ENCODE data around the gene NDFIP2.

NDFIP2 gene

DNA sequence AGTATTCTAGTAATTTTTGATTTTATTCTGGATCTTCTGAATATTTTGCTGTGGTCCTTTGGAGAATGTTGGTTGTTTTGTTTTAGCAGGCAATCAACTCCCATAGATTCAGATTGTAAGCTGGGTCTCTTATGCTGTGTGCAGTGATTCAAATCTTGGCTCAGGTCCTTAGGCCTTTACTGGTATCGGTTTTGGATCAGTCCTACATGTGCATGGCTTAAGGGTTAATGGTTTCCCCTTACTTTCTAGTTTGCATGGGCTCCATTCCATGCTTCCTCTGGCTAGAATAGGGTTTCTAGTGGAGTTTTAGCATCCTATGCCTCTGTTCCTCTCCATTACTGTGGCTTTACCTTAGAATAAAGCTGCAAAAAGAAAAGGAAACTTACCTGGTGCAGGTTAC is 16.1 kb downstream of the NDFIP2 start:
- no peak for DNase-seq (ENCODE audit: low spot score)

DNA sequence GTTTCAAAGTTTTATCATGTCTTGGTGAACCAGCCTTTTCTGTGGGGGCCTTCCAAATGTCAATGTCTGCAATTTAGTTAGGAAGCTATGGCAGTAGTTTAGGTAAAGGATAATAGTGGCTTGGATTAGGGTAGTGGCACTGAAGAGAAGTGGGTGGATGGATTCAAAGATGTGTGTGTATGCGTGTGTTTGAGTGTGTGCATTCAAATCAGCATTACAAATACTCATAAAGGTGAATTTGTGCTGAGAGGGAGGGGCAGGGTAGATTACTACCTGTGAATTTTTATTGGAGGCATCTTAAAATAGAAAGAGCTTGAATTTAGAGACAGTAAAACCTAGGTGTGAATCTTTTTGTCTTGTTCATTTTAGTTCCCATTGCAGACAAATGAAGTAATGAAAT is 16.9 kb downstream of the NDFIP2 start:
- DNase-seq (ENCODE audit: low spot score): no peak

DNA sequence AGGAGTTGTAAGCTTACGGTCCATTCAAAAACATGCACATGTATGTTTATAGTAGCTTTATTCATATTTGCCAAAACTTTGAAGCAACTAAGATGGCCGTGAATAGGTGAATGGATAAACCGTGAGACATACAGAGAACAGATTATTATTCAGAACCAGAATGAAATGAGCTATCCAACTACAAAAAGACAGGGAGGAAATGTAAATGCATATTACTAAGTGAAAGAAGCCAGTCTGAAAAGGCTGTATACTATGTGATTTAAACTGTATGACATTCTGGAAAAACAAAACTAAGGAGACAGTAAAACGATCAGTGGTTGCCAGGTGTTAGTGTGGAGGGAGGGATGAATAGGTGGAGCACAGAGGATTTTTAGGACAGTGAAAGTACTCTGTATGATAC is 19.9 kb downstream of the NDFIP2 start:
- no peak for DNase-seq (ENCODE audit: low spot score)

DNA sequence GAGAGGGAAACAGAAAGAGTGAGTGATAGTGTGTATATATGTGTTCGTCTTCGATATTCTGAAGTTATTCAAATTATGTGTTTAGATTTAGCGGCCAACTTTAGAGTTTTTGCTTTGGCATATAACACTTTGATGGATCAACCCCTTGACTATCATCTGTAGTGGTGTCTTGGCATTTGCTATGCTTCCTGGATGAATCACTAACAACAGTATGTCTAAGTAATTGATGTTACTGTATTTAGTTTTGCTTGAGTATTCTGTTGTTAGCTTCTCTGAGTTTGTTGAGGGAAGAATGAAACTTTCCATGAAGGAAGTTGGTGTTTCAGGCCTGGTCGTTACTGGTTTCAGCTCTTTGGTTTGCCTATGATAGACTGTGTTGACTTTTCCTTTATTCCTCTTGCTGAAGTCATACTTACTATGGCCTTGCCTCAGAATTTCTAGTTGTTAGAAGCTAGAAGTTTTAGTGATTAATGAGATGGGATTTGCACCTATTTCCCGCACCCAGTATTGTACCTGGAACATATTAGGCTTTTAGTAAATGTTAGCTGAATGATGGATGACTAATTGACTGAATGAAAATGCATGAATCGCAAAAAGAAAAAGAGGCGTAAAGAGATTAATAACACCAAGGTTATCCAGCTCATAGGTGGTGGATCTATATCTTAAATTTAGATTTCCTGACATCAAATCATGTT is 20.7 kb downstream of the NDFIP2 start:
- no peak for DNase-seq (ENCODE audit: low spot score)

DNA sequence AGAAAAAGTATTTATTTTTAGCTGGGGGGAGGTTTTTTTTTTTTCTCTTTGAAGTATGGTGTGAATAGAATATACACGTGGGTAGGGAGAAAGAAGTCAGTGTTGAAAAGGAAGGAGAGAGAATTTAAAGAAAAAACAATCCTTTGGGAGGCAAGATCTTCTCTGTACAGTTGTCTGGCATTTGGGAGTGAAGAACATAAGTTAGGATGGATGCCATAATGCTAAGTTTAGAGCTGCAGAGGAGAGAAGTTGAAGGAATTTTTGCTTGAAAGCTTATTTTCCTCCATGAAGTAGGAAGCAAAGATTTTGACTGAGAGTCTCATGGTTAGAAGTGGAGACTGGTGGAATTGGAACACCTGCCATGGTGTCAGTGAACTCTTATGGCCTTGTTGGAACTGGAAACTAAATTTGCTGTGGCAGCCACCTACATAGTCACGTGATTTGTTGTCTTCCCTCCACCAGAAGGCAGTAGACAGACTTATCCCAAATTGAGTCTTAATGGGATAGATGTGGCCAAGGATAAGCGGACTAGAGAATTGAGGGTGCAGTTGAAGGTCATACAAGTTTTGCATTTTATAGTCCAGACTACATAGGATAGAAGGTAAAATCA is 22.0 kb downstream of the NDFIP2 start:
- no peak for DNase-seq (ENCODE audit: low spot score)

DNA sequence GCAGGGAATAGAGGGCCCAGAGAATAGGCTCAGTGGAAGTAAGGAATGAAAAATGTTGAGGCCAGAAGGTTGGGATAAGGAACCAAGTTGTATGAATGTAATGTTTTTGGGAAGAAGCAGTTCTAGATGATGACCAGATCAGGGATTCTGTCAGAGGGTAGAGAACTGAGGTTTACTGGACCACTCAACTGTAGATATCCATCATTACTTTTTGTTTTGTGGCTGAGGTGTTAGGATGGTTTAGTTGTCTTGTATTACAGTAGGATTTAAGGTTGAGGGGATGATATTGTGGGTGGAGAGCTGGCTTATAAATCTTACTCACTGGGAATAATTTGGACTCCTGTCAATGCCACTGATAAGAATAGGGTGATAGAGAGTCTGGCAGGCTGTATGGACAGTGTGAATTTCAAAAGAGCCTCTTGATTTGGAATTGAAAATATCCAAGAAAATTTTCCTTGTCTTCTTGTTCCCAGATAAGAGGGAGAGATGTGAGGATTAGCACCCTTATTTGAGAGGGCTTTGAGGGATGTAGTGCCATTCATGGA is 22.6 kb downstream of the NDFIP2 start:
- DNase-seq (ENCODE audit: low spot score): no peak

DNA sequence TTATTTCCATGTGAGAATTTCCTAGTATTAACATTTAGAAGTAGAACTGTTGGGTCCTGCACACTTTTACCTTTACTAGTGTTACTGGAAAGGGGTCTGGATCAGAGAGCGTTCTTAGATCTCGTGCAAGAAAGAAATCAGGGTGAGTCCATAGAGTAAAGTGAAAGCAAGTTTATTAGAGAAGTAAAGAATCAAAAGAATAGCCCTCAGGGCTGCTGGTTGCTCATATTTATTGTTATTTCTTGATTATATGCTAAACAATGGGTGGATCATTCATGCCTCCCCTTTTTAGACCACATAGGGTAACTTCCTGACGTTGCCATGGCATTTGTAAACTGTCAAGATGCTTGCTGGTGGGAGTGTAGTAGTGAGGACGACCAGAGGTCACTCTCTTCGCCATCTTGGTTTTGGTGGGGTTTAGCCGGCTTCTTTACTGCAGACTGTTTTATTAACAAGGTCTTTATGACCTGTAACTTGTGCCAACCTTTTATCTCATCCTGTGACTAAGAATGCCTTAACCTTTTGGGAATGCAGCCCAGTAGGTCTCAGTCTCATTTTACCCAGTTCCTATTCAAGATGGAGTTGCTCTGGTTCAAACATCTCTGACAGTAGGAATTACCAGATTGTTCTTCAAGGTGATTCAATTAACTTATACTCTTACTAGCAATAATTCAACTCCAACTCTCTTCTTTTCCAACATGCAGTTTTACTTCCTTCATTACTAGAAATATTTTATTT is 27.4 kb downstream of the NDFIP2 start:
- DNase-seq (ENCODE audit: low spot score): no peak

DNA sequence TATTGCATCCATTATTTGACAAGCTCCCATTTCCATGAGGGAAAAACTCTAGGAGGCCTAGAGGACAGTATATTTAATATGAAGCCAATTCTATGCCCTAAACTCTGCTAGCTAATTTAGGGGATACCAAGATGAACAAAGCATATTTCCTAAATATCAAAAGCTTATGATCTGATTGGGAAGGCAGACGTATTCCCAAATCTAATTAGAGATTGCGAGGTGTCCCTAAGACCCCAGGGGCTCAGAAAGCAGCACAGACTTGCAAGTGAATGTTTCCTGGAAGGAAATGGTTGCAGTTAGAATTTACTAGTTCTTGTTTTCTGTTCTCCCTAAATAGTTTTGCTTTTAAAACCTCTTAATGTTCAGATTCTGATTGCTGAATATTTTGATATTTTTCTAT is 30.7 kb downstream of the NDFIP2 start:
- DNase-seq (ENCODE audit: low spot score): no peak

DNA sequence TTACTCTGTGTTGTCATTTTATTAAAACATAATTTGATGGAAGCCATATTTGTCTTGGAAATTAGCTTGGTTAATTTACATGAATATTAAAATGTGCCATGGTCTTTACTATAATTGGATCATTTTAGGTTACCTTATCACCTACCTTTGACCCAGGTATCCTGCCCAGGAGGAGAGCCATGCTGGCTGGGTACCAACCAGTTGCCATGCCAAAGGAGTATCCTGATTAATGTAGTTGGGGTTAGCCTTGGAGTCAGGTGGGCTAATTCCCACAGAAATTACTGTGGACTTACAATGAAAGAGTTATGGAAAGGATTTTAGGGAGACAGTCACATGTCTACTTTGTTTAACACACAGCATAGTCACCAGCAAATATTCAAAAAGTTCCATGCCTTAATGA is 32.0 kb downstream of the NDFIP2 start:
- DNase-seq (ENCODE audit: low spot score): no peak

DNA sequence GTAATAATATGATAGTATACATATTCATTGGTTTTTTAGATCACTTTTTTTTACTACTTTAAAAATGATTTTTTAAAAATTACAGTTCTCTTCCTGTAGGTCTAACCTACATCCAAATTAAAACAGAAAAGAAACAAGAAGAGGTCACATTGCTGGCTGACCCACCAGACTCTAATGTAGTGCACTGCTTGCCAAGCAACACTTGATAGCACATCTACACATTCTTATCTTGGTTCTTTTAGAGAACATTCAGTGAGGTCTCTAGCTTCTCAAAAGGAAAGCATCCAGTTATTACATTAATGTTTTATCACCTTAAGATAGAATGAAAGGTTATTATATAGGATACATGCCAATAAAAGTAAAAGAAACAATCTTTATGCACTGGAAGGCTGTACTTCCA is 35.6 kb downstream of the NDFIP2 start:
- DNase-seq (ENCODE audit: low spot score): no peak

DNA sequence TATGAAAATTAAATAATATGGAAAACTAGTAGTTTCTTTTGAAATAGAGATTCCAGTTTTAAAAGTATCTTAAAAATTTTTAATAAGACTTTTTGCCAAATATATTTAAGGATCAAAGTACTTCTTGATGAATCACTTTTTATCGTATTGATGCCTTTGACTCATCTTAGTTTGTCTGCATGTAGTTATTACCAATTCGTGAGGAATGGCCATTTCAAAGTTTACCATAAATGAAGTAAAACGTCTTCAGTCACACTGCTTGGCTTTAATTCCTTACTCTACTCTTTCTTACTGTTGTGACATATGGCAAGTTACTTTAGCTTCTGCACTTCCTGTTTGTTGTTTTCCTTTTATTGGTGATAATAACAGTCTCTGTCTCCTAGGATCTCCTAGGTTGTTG is 38.3 kb downstream of the NDFIP2 start:
- no peak for DNase-seq (ENCODE audit: low spot score)

DNA sequence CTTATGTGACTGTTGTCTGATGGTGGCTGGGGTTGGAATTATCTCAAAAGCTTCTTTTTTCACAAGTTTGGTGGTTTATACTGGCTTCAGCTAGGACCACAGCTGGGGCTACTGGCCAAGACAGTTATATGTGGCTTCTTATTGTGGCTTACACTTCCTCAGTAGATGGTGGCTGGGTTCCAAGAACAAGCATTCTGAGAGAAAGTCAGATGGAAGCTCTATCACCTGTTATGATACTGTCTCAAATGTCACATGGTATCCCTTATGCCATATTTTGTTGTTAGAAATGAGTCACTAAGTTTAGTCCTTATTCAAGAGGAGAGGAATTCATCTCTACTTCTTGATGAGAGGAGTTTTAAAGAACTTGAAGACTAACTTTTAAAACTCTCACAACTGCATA is 41.6 kb downstream of the NDFIP2 start:
- DNase-seq (ENCODE audit: low spot score): no peak

DNA sequence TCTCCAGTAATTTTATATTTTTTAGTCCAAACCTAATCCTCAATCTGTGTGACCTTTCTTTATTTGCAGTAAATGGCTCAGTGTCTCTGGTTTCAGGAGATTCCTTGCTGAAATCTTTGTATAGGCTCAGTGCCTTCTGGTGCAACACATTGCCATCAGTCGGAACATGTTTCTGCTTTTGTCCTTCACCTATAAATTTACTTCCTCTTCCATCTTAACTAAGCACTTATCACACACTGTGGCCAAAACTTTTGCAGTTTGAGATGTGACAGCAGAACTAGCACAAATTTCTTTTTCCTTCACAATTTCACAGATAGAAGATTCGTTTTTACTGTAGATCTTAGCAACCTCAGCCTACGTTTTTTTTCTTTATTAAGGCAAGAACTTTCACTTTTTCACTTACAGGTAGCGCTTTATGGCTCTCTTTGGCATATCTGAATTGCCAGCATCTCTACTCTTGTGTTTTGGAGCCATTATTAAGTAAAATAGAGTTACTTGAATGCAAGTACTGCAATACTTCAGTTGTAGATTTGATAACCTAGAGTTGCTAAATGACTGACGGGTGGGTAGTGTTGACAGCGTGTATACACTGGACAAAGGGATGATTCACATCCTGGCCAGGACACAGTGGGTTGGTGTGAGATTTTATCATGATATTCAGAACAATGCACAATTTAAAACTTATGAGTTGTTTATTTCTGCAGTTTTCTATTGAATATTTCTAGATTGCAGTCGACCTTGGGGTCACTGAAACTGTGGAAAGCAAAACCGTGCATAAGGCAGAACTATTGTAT is 44.3 kb downstream of the NDFIP2 start:
- no peak for DNase-seq (ENCODE audit: low spot score)

DNA sequence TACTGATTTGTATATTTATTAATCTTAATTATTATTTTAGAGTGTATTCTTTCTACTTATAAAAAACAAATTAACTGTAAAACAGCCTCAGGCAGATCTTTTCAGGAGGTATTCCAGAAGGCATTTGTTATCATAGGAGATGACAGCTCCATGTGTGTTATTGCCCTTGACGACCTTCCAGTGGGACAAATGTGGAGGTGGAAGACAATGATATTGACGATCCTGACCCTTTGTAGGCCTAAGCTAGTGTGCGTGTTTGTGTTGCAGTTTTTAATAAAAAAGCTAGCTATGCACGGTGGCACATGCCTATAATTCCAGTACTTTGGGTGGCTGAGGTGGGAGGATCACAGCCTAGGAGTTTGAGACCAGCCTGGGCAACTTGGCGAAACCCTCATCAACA is 46.7 kb downstream of the NDFIP2 start:
- DNase-seq (ENCODE audit: low spot score): no peak

DNA sequence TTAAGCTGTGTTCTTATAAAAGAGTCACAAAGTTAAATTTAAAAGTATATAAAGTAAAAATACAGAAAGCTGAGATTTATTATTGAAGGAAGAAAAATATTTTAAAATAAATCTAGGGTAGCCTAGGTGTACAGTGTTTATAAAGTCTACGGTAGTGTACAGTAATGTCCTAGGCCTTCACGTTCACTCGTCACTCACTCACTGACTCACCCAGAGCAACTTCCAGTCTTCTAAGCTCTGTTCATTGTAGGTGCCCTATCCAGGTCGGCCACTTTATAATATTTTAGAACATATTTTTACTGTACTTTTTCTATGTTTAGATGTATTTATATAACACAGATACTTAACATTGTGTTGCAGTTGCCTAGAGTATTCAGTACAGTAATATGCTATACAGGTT is 47.4 kb downstream of the NDFIP2 start:
- DNase-seq (ENCODE audit: low spot score): no peak

DNA sequence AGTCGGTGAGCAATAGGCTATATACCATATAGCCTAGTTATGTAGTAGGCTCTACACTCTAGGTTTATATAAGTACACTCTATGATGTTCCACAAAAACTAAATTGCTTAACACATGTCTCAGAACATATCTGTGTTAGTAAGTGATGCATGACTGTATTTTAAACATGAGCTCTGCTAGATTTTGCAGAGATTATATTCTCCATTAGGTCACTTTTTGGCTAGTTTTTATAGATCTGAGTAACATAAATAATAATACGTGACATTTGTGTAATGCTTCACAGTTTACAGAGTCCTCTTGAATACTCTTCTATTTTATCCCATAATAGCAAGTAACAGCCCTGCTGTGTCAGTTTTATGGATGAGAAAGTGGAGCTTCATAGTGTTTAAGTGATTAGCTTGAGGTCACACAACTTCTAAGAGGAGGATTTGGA is 47.8 kb downstream of the NDFIP2 start:
- DNase-seq (ENCODE audit: low spot score): no peak

DNA sequence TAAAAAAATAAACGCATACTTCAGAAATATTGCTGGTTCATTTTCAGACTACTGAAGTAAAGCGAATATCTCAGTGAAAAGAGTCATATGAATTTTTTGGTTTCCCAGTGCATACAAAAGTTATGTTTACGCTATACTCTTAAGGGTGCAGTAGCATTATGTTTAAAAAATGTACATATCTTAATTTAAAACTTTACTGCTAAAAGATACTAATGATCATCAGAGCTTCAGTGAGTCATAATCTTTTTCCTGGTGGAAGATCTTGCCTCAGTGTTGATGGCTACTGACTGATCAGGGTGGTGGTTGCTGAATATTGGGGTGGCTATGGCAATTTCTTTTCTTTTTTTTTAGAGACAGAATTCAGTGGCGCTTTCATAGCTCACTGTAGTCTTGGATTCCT is 48.9 kb downstream of the NDFIP2 start:
- DNase-seq (ENCODE audit: low spot score): no peak

DNA sequence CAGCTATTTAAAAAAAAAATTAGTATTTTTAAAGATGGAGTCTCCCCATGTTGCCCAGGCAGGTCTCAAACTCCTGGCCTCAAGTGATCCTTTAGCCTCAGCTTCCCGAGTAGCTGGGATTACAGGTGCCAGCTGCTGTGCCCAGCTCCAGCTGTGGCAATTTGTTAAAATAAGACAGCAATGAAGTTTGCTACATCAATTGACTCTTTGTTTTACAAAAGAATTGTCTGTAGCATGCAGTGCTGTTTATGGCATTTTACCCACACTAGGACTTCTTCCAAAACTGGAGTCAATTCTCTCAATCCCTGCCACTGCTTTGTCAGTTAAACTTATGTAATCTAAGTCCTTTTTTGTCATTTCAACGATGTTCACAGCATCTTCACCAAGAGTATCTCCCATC is 49.3 kb downstream of the NDFIP2 start:
- no peak for DNase-seq (ENCODE audit: low spot score)

DNA sequence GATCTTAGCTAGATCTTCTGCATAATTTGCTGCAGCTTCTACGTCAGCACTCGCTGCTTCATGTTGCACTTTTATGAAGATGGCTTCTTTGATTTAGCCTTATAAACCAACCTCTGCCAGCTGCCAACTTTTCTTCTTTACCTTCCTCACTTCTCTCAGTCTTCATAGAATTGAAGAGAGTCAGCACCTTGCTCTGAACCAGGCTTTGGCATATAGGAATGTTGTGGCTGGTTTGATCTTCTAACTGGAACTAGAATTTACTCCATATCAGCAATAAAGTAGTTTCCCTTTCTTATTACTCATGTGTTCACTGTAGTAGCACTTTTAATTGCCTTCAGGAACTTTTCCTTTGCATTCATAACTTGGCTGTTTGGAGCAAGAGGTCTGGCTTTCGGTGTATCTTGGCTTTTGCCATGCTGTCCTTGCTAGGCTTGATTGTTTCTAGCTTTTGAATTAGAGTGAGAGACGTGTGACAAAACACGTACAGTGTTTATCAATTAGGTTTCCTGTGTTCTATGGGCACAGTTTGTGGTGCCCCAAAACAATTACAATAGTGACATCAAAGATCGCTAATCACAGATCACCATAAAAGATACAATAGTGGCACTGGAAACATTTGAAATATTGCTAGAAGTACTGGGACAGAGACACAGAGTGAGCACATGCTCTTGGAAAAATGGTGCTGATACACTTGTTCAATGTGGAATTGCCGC is 50.7 kb downstream of the NDFIP2 start:
- no peak for DNase-seq (ENCODE audit: low spot score)

DNA sequence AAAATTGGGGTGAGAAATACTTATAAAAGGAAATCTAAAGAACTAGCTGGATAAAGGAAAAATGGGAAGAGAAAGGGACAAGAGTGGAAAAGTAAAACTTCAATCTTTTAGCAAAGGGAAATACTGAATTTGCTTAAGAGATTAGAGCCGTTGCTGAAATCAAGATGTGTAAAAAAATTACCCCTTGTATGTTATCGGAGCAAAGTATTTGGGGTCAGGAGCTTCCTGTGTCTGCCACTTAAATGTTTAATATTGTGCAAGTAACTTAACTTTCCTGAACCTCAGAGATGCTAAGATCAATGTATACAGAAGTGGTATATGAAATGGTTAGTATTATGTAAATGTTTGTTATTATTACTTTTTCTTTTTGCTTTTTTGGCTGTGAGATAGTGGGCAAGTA is 51.6 kb downstream of the NDFIP2 start:
- DNase-seq (ENCODE audit: low spot score): no peak

DNA sequence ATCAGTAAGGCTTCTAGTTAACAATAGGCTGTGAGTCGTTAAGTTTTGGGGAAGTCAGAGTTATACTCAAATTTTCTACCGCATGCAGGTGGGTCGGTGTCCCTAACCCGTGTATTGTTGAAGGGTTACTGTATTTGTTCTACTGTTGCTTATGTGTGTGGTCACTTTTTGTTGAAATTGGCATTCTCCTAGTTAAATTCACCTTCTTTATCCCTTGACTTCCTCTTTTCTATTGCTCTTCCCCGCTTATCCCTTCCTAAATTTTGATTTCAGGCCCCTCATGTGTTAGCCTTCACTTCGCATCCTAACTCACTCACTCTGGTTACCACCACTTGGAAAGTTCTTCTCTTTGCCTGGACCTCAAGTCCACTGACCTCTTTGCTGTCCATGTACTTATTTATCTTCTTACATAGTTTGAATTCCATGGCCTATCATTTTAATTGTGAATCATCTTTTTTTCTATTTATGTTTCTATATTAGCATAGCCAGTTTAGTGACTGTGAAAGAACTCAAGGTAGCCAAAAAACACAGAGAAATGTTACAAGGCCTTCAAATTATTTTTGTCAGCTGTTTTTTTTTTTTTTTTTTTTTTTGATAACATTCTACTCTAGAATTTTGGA is 52.9 kb downstream of the NDFIP2 start:
- no peak for DNase-seq (ENCODE audit: low spot score)

Data from D341Med (cell line).